Fibroblast of the conjunctiva (primary cell): ENCODE measurements around the gene MATCAP1.

Source experiments
- DNase-seq: peaks from one replicate; pipeline ENCODE4 v3.0.0-alpha.2; 2010; ENCODE audit warnings: low read depth

Gene MATCAP1

GRCh38 chr16:67190448-67191399 is 7.0 kb upstream of the MATCAP1 start:
- DNase-seq: no peak

GRCh38 chr16:67190041-67190440 is 6.3 kb upstream of the MATCAP1 start, which contains the start of gene EXOC3L1:
TSS of gene EXOC3L1 (minus strand) at chr16:67190136. CDS start at chr16:67189676, 460 bp downstream.
- no peak for DNase-seq

GRCh38 chr16:67188798-67189197 is 5.0 kb upstream of the MATCAP1 start:
- no peak for DNase-seq

GRCh38 chr16:67188323-67188722 is 4.6 kb upstream of the MATCAP1 start:
- no peak for DNase-seq

GRCh38 chr16:67187175-67187890 is 3.6 kb upstream of the MATCAP1 start:
- DNase-seq: no peak

- DNase-seq: no peak
These were observed 2.8 kb upstream of the MATCAP1 start for GRCh38 chr16:67186550-67186950.

GRCh38 chr16:67185651-67186134 is 1.9 kb upstream of the MATCAP1 start:
- DNase-seq: no peak

GRCh38 chr16:67184995-67185650 is 1.4 kb upstream of the MATCAP1 start:
- DNase-seq: peak; percentile 84

- no peak for DNase-seq
These were observed 761 bp upstream of the MATCAP1 start for GRCh38 chr16:67184453-67184994.

- no peak for DNase-seq
These were observed 508 bp downstream of the MATCAP1 start for GRCh38 chr16:67183284-67183626.

GRCh38 chr16:67182288-67182687 is 1.5 kb downstream of the MATCAP1 start:
- no peak for DNase-seq

- DNase-seq: peak; percentile 67
These were observed 2.4 kb downstream of the MATCAP1 start for GRCh38 chr16:67181346-67181745.

- DNase-seq: no peak
These were observed 3.6 kb downstream of the MATCAP1 start for GRCh38 chr16:67180166-67180565.

GRCh38 chr16:67179421-67180080 is 4.2 kb downstream of the MATCAP1 start:
- DNase-seq: no peak

- DNase-seq: no peak
These were observed 5.7 kb downstream of the MATCAP1 start for GRCh38 chr16:67177743-67178699.

- DNase-seq: no peak
These were observed 7.1 kb downstream of the MATCAP1 start for GRCh38 chr16:67176662-67177061.

GRCh38 chr16:67174706-67175231 is 9.0 kb downstream of the MATCAP1 start:
- DNase-seq: no peak

GRCh38 chr16:67173808-67174705 is 9.7 kb downstream of the MATCAP1 start:
- DNase-seq: peak; percentile 74

- DNase-seq: no peak
These were observed 10.4 kb downstream of the MATCAP1 start for GRCh38 chr16:67173323-67173722.
